Inferior parietal cortex (tissue), 1 donor: ENCODE results near the gene PPP1R3E.
"Not testable (repeated sequence)": the region's sequence is repeated elsewhere in the genome, so short reads cannot be mapped to it uniquely, and the experiment has no call there.

ENCODE experiments used
- DNase-seq: peaks from one replicate; pipeline ENCODE4 v3.0.0-alpha.2; 2016; ENCODE audit errors: extremely low spot score

The PPP1R3E gene

GRCh38 chr14:23297611-23298277 lies 4.9 kb downstream of the PPP1R3E start:
- no peak for DNase-seq

GRCh38 chr14:23297096-23297495 lies 5.6 kb downstream of the PPP1R3E start:
- no peak for DNase-seq

- DNase-seq: no peak
Measured at GRCh38 chr14:23296012-23296777, 6.5 kb downstream of the PPP1R3E start.

GRCh38 chr14:23294734-23295561 lies 7.7 kb downstream of the PPP1R3E start:
- peak; percentile 85 for DNase-seq

- no peak for DNase-seq
Measured at GRCh38 chr14:23286902-23287479, 15.7 kb downstream of the PPP1R3E start.

GRCh38 chr14:23286020-23286901 lies 16.4 kb downstream of the PPP1R3E start, which contains the start of gene HOMEZ:
Gene HOMEZ (minus strand): TSS chr14:23286132. CDS start chr14:23285952, 180 bp downstream.
- peak; percentile 94 for DNase-seq

GRCh38 chr14:23285530-23286019 lies 17.1 kb downstream of the PPP1R3E start:
- DNase-seq: peak; percentile 35

GRCh38 chr14:23284654-23285529 lies 17.8 kb downstream of the PPP1R3E start:
- DNase-seq: peak; percentile 27

GRCh38 chr14:23281247-23281646 lies 21.4 kb downstream of the PPP1R3E start:
- DNase-seq: no peak

- DNase-seq: not testable (repeated sequence)
Measured at GRCh38 chr14:23277928-23278327, 24.7 kb downstream of the PPP1R3E start.

- DNase-seq: no peak
Measured at GRCh38 chr14:23277189-23277588, 25.5 kb downstream of the PPP1R3E start.

- DNase-seq: no peak
Measured at GRCh38 chr14:23275412-23275811, 27.2 kb downstream of the PPP1R3E start.

GRCh38 chr14:23269193-23269592 lies 33.5 kb downstream of the PPP1R3E start:
- DNase-seq: no peak

GRCh38 chr14:23260849-23261248 lies 41.8 kb downstream of the PPP1R3E start:
- not testable (repeated sequence) for DNase-seq

GRCh38 chr14:23259426-23259825 lies 43.2 kb downstream of the PPP1R3E start:
- DNase-seq: no peak

- no peak for DNase-seq
Measured at GRCh38 chr14:23258256-23258655, 44.4 kb downstream of the PPP1R3E start.

GRCh38 chr14:23252420-23253333 lies 50.0 kb downstream of the PPP1R3E start:
- DNase-seq: no peak

GRCh38 chr14:23252006-23252405 lies 50.7 kb downstream of the PPP1R3E start:
- DNase-seq: no peak

GRCh38 chr14:23249824-23250223 lies 52.8 kb downstream of the PPP1R3E start:
- no peak for DNase-seq
